HL-60 (cell line): ENCODE data around the gene RPL35.

Experiments
- DNase-seq, 2 experiments: peaks; one replicate each; pipeline ENCODE4 v3.0.0-alpha.2; 2010 to 2020; ENCODE audit warnings: low read depth in 1 of 2, low spot score in 1 of 2
- H3K27ac ChIP-seq: fragments of 250-450 bp; sonication (Bioruptor Pico); replicated peaks from 2 replicates; pipeline ENCODE4 v1.5.1; 2020; ENCODE audit warnings: mild to moderate bottlenecking, moderate library complexity
- H3K27me3 ChIP-seq: fragments of 250-450 bp; sonication (Bioruptor Pico); 2 replicates; pipeline ENCODE4 v1.5.1; 2021; ENCODE audit warnings: mild to moderate bottlenecking, moderate library complexity; ENCODE audit not compliant: insufficient read depth, poor library complexity, severe bottlenecking
- H3K4me3 ChIP-seq: replicated peaks from 2 replicates; pipeline ENCODE4 v1.5.1; 2011; ENCODE audit warnings: mild to moderate bottlenecking, control low read depth, low read length; ENCODE audit not compliant: insufficient read depth
- GABPA ChIP-seq: IDR thresholded peaks from 2 replicates; pipeline ENCODE4 v1.6.1; 2012; ENCODE audit warnings: low read depth
- POLR2AphosphoS5 ChIP-seq: IDR thresholded peaks from 2 replicates; pipeline ENCODE4 v1.6.1; 2012; ENCODE audit warnings: low read depth
- SPI1 ChIP-seq: IDR thresholded peaks from 2 replicates; pipeline ENCODE4 v1.6.1; 2012; ENCODE audit warnings: low read depth, mild to moderate bottlenecking, borderline replicate concordance
- TF ChIP-seq, protein P1 (sequence below): IDR thresholded peaks from one replicate; pipeline ENCODE4 v1.5.1; 2011; ENCODE audit warnings: low read length, control low read depth, inconsistent platforms; ENCODE audit not compliant: insufficient read depth
- TF ChIP-seq, protein P2 (sequence below): IDR thresholded peaks from 2 replicates; pipeline ENCODE4 v1.6.1; 2012; ENCODE audit warnings: low read depth; ENCODE audit not compliant: insufficient replicate concordance

Gene RPL35

GRCh38 chr9:124886866-124887492, 25.2 kb upstream of the RPL35 start:
- DNase-seq, result no peak
- Histone ChIP-seq H3K27ac (no peak overlapping the region), H3K27me3 (no peaks in the 10 kb centered on the region), H3K4me3 (no peak overlapping the region)
- TF ChIP-seq POLR2AphosphoS5 (no peak), SPI1 (no peak), GABPA (no peak)
- TF ChIP-seq, protein P1, sequence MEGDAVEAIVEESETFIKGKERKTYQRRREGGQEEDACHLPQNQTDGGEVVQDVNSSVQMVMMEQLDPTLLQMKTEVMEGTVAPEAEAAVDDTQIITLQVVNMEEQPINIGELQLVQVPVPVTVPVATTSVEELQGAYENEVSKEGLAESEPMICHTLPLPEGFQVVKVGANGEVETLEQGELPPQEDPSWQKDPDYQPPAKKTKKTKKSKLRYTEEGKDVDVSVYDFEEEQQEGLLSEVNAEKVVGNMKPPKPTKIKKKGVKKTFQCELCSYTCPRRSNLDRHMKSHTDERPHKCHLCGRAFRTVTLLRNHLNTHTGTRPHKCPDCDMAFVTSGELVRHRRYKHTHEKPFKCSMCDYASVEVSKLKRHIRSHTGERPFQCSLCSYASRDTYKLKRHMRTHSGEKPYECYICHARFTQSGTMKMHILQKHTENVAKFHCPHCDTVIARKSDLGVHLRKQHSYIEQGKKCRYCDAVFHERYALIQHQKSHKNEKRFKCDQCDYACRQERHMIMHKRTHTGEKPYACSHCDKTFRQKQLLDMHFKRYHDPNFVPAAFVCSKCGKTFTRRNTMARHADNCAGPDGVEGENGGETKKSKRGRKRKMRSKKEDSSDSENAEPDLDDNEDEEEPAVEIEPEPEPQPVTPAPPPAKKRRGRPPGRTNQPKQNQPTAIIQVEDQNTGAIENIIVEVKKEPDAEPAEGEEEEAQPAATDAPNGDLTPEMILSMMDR, result no peak
- TF ChIP-seq, protein P2, sequence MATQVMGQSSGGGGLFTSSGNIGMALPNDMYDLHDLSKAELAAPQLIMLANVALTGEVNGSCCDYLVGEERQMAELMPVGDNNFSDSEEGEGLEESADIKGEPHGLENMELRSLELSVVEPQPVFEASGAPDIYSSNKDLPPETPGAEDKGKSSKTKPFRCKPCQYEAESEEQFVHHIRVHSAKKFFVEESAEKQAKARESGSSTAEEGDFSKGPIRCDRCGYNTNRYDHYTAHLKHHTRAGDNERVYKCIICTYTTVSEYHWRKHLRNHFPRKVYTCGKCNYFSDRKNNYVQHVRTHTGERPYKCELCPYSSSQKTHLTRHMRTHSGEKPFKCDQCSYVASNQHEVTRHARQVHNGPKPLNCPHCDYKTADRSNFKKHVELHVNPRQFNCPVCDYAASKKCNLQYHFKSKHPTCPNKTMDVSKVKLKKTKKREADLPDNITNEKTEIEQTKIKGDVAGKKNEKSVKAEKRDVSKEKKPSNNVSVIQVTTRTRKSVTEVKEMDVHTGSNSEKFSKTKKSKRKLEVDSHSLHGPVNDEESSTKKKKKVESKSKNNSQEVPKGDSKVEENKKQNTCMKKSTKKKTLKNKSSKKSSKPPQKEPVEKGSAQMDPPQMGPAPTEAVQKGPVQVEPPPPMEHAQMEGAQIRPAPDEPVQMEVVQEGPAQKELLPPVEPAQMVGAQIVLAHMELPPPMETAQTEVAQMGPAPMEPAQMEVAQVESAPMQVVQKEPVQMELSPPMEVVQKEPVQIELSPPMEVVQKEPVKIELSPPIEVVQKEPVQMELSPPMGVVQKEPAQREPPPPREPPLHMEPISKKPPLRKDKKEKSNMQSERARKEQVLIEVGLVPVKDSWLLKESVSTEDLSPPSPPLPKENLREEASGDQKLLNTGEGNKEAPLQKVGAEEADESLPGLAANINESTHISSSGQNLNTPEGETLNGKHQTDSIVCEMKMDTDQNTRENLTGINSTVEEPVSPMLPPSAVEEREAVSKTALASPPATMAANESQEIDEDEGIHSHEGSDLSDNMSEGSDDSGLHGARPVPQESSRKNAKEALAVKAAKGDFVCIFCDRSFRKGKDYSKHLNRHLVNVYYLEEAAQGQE, result no peak

DNA sequence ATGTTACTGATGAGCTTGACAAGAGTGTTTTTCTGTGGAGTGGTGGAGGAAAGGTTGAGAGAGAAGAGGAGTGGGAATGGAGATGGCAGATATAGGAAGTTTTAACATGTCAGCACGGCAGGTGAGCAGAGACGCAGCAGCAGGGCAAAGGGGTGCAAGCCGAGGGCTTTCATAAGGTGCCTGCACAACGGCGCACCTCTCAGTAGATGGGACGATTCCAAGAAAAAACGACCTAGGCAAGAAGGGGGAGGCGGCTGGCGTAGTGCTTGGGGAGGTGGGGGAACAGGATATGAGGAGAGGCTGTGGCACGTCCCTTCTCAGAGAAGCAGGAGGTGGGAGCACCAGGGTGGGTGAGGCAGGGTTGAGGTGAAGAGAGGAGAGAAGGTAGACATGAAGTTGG, 24.7 kb upstream of the RPL35 start:
- TF ChIP-seq POLR2AphosphoS5, result no peak
- H3K27me3 ChIP-seq, result no peaks in the 10 kb centered on the region
- no peak overlapping the region for H3K4me3 ChIP-seq
- H3K27ac ChIP-seq, result no peak overlapping the region
- no peak for DNase-seq

GRCh38 chr9:124885551-124885950, 23.8 kb upstream of the RPL35 start:
- no peaks in the 10 kb centered on the region for H3K27me3 ChIP-seq
- DNase-seq, result no peak
- no peak overlapping the region for H3K4me3 ChIP-seq
- TF ChIP-seq POLR2AphosphoS5 (no peak), GABPA (no peak)
- TF ChIP-seq, protein P1, result no peak
- H3K27ac ChIP-seq, result no peak overlapping the region

- no peak for DNase-seq
- H3K4me3 ChIP-seq, result no peak overlapping the region
- TF ChIP-seq SPI1 (no peak), GABPA (no peak), POLR2AphosphoS5 (no peak)
- TF ChIP-seq, protein P2, result no peak
- TF ChIP-seq, protein P1, result no peak
- no peaks in the 10 kb centered on the region for H3K27me3 ChIP-seq
- no peak overlapping the region for H3K27ac ChIP-seq
Observed at GRCh38 chr9:124884376-124884775, 22.6 kb upstream of the RPL35 start.
